ENCODE data around the gene PROM1. TPM values are rescaled to one million over a fixed set of nuclear protein-coding genes. Genes with fewer than 3 reads are reported as not detected.

Gene PROM1
- total and polyA plus RNA-seq, 2 experiments from 2014 or later = 36.6 to 66.6 TPM

DNA sequence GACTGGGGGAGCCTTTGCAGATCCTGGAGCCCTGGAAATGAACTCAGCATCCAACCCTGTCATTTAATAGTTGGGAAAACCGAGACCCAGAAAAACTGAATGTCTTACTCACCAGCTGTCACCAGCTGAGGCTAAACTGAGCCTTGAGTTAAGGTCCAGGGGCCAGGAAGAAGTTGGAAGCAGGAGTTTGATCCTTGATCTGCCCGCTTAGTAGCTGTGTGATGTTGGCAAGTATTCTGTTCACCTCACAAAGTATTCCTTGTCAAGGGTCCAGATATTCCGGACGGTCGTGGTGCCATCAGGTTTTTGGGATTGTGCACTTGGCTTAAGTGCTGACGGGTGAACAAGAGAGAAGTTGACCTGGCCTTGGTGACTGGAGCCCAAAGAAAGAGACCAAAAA, 30.7 kb upstream of the PROM1 start:
- no peak overlapping the region for H3K4me2 ChIP-seq
- no peaks in the 10 kb centered on the region for H4K20me1 ChIP-seq (replicated peaks; ENCODE audit: insufficient read depth)

More for the DNA sequence above, 30.7 kb upstream of the PROM1 start:
- H3K27ac ChIP-seq (ENCODE audit: low read depth) = no peak overlapping the region
- H2AFZ ChIP-seq = no peak overlapping the region
- Mint-ChIP-seq H3K9me3 (no peaks in the 10 kb centered on the region), H3K27me3 (ENCODE audit: insufficient read depth, low read depth, poor library complexity) (peaks cover 2% of the 10 kb centered on the region), H3K4me3 (no peak overlapping the region; the same call in 2 of the 3 replicates), H3K27ac (no peak overlapping the region), H3K4me1 (no peaks in the 10 kb centered on the region; the same call in 2 of the 3 replicates), H3K36me3 (ENCODE audit: low read depth) (no peaks in the 10 kb centered on the region)
- no peak overlapping the region for H3K4me3 ChIP-seq
- H3K36me3 ChIP-seq (ENCODE audit: insufficient read depth) = no peaks in the 10 kb centered on the region
- ATAC-seq (no peak), DNase-seq (ENCODE audit: low spot score) (no peak)
- no peaks in the 10 kb centered on the region for H3K4me1 ChIP-seq (ENCODE audit: insufficient read depth)
- no peaks in the 10 kb centered on the region for H3K9me2 ChIP-seq (ENCODE audit: insufficient read depth)
- H3K27me3 ChIP-seq (ENCODE audit: insufficient read depth) = no peaks in the 10 kb centered on the region
- no peaks in the 10 kb centered on the region for H3F3A ChIP-seq (replicated peaks; ENCODE audit: low read depth)
- H3K79me2 ChIP-seq (replicated peaks; ENCODE audit: insufficient read depth) = no peaks in the 10 kb centered on the region
- TF ChIP-seq ETS1 (IDR thresholded peaks at IDR 0.05) = no peak
- TF ChIP-seq ZNF331 (CRISPR knock-in tag; IDR thresholded peaks at IDR 0.05; ENCODE audit: low read depth) = no peak
- TF ChIP-seq EZH2 (IDR thresholded peaks at IDR 0.05; ENCODE audit: low read depth, unreplicated experiment) = no peak
- no peak for TF ChIP-seq EZH2phosphoT487 (IDR thresholded peaks at IDR 0.05; ENCODE audit: unreplicated experiment)
- TF ChIP-seq ZNF462 (CRISPR knock-in tag; IDR thresholded peaks at IDR 0.05) = no peak
- TF ChIP-seq CTCF (conservative IDR thresholded peaks at IDR 0.05; ENCODE audit: low read depth in 2 of 2) = no peak
- no peak for TF ChIP-seq POLR2AphosphoS5 (IDR thresholded peaks at IDR 0.05; ENCODE audit: low read depth)
- no peak for TF ChIP-seq CREB1 (CRISPR knock-in tag; IDR thresholded peaks at IDR 0.05; ENCODE audit: low read depth)
- TF ChIP-seq ZNF114 (CRISPR knock-in tag; IDR thresholded peaks at IDR 0.05) = no peak
- no peak for TF ChIP-seq STAT1 (IDR thresholded peaks at IDR 0.05; ENCODE audit: unreplicated experiment)
